Small intestine (tissue), 7 donors: Measurements from ENCODE around the gene USP24. TPM values are rescaled to one million over a fixed set of nuclear protein-coding genes. Genes with fewer than 3 reads are reported as not detected.

ENCODE experiments used
- DNase-seq, 2 donors: peaks; one replicate each; pipeline versions ENCODE4 v3.0.0 to v3.0.0-alpha.2; 2013
- FAIRE-seq: peaks from 2 replicates; lab custom pipeline; 2012; peaks lifted over from hg19 to GRCh38; lab: Jason Lieb, UNC
- H3K27ac ChIP-seq, 3 donors: one replicate each; pipeline ENCODE4 v1.5.1; 2013; ENCODE audit warnings: low read length in 2 of 3, mild to moderate bottlenecking in 2 of 3, control low read depth in 1 of 3, inconsistent platforms in 1 of 3, low read depth in 1 of 3, moderate library complexity in 1 of 3
- H3K27me3 ChIP-seq, 3 donors: one replicate each; pipeline ENCODE4 v1.6.1; 2013; ENCODE audit warnings: low read length in 3 of 3, inconsistent platforms in 1 of 3; ENCODE audit not compliant: control insufficient read depth in 3 of 3, insufficient read depth in 3 of 3
- H3K36me3 ChIP-seq, 3 donors: one replicate each; pipeline ENCODE4 v1.6.1; 2013; ENCODE audit warnings: low read length in 3 of 3, inconsistent platforms in 1 of 3, low read depth in 1 of 3, mild to moderate bottlenecking in 1 of 3, moderate library complexity in 1 of 3; ENCODE audit not compliant: control insufficient read depth in 3 of 3, insufficient read depth in 2 of 3
- H3K4me1 ChIP-seq, 3 donors: one replicate each; pipeline ENCODE4 v1.6.1; 2013; ENCODE audit warnings: low read length in 2 of 3, inconsistent platforms in 1 of 3, low read depth in 1 of 3, mild to moderate bottlenecking in 1 of 3, moderate library complexity in 1 of 3; ENCODE audit not compliant: control insufficient read depth in 3 of 3, insufficient read depth in 2 of 3
- H3K4me3 ChIP-seq, 3 donors: one replicate each; pipeline ENCODE4 v1.5.1; 2013; ENCODE audit warnings: low read length in 3 of 3, control low read depth in 1 of 3, inconsistent platforms in 1 of 3, low read depth in 1 of 3, mild to moderate bottlenecking in 1 of 3, moderate library complexity in 1 of 3
- H3K9me3 ChIP-seq, 2 donors: one replicate each; pipeline ENCODE4 v1.6.1; 2013; ENCODE audit warnings: low read depth in 1 of 2, low read length in 1 of 2; ENCODE audit not compliant: control insufficient read depth in 2 of 2, insufficient read depth in 1 of 2
- WGBS, 3 donors: extraction: QIAGEN DNeasy Blood & Tissue Kit; methylation state at CpG; one replicate each; pipeline ENCODE4 v1.1.7; 2013; 5-methylcytosine and 5-hydroxymethylcytosine counted together
- polyA plus RNA-seq, 4 donors: library from polyadenylated mRNA; stranded (reverse) in 3 of 4; unstranded in 1 of 4; fragments of 200-250 nt in 3 of 4; fragments of 120-200 nt in 1 of 4; gene quantifications; one replicate each; pipeline versions ENCODE4 v1.2.1 to v1.2.3, GENCODE V29; 2013
- donor health status: healthy with polysubstance abuse.
- donor health status: control.
- donor health status: control.
- donor health status: Bipolar disorder and iron deficiency.
- donor health status: healthy.

Gene USP24
- polyA plus RNA-seq, 4 donors = 7.3 to 38.3 (median 11.2) TPM

GRCh38 chr1:55190109-55190508 is 25.1 kb downstream of the USP24 start:
- 96 to 99% (median 97%) methylated on average over 4 of the region's 4 CpGs for WGBS, 3 donors
- Histone ChIP-seq H3K4me3 (no peak overlapping the region), H3K9me3 (peaks cover 0 to under 1% of the 10 kb centered on the region in 2 donors), H3K36me3 (no peaks in the 10 kb centered on the region), H3K27me3 (no peaks in the 10 kb centered on the region), H3K27ac (no peak overlapping the region), H3K4me1 (no peaks in the 10 kb centered on the region)
- DNase-seq (no peak), FAIRE-seq (no peak)

- 80 to 94% (median 93%) methylated on average over 5 of the region's 5 CpGs for WGBS, 3 donors
- Histone ChIP-seq H3K9me3 (peaks cover 0 to 8% of the 10 kb centered on the region in 2 donors), H3K4me1 (no peaks in the 10 kb centered on the region), H3K4me3 (no peak overlapping the region), H3K27me3 (no peaks in the 10 kb centered on the region), H3K36me3 (no peaks in the 10 kb centered on the region), H3K27ac (no peak overlapping the region)
- FAIRE-seq (no peak), DNase-seq (no peak)
These were observed 26.3 kb downstream of the USP24 start for GRCh38 chr1:55188909-55189308.

DNA sequence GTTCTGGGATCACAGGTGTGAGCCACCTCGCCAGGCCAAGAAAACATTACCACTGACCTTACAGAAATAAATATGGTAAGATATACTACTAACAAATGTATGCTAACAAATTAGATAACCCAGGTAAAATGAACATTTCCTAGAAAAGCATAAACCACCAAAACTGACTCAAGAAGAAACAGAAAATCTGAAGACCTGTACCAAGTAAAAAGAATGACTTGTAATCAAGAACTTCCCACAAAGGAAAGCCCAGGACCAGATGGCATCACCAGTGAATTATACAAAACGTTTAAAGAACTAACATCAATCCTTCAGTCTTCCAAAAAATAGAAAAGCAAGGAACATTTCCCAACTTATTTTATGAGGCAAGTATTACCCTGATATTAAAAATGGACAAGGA is 29.3 kb downstream of the USP24 start:
- H3K27me3 ChIP-seq = no peaks in the 10 kb centered on the region
- H3K4me3 ChIP-seq = no peak overlapping the region
- DNase-seq (no peak), FAIRE-seq (no peak)
- peaks cover 0 to 9% of the 10 kb centered on the region in 2 donors for H3K9me3 ChIP-seq
- H3K4me1 ChIP-seq = no peaks in the 10 kb centered on the region
- no peak overlapping the region for H3K27ac ChIP-seq
- WGBS, 3 donors = 78 to 88% (median 87%) methylated on average over 2 of the region's 2 CpGs
- peaks cover 0 to 2% (median 0%) of the 10 kb centered on the region in 3 donors for H3K36me3 ChIP-seq

GRCh38 chr1:55184859-55185258 is 30.3 kb downstream of the USP24 start:
- 97 to 99% (median 99%) methylated on average over 5 of the region's 5 CpGs for WGBS, 3 donors
- no peaks in the 10 kb centered on the region for H3K27me3 ChIP-seq
- no peaks in the 10 kb centered on the region for H3K4me1 ChIP-seq
- no peak overlapping the region for H3K4me3 ChIP-seq
- peaks cover 0 to 9% of the 10 kb centered on the region in 2 donors for H3K9me3 ChIP-seq
- DNase-seq = no peak
- H3K36me3 ChIP-seq = peaks cover 0 to 2% (median 0%) of the 10 kb centered on the region in 3 donors
- H3K27ac ChIP-seq = no peak overlapping the region
- no peak for FAIRE-seq

DNA sequence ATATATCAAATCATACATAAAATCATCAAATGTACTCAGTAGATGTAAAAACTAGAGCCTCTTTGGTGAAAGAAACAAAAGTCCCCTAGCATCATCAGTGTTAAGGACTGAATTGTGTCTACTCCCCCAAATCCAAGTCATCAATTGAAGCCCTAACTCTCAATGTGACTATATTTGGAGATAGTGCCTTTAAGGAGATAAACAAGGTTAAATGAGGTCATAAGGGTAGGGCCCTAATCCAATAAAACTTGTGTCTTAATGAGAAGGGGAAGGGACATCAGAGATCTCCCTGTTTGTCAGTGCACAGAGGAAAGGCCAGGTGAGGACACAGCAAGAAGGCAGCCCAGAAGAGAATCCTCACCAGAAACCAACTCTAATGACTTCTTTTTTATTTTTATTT is 33.5 kb downstream of the USP24 start:
- Histone ChIP-seq H3K4me1 (no peaks in the 10 kb centered on the region), H3K4me3 (no peak overlapping the region), H3K36me3 (peaks cover 0 to 5% (median 1%) of the 10 kb centered on the region in 3 donors), H3K9me3 (peaks cover 0 to 9% of the 10 kb centered on the region in 2 donors), H3K27me3 (no peaks in the 10 kb centered on the region), H3K27ac (no peak overlapping the region)
- DNase-seq = no peak
- FAIRE-seq = no peak

DNA sequence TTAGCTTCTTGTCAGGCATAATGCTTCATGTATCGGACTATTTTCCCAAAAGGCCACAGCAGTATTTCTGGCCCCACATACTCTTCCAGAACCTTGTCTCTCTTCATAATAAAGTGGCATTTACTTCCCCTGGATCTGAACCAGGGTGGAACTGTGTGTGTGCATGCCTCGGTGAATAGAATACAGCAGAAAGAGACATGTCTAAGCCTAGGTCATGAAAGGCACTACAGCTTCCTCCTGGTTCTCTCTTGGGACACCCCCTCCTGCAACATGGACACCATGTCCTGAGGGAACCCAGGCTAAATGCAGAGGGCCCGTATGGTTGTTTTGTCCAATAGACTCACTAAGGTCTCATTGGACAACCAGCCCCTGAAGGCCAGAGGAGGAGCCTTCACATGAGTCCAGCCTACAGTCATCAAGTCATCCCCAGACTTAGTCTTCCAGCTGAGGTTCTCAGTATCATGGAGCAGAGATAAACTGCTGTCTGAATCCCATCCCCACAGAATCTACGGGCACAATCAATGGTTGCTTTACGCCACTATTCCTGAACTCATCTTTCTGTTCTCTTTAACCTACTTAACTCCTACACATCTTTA is 35.0 kb downstream of the USP24 start:
- Histone ChIP-seq H3K9me3 (peaks cover 0 to 9% of the 10 kb centered on the region in 2 donors), H3K27me3 (no peaks in the 10 kb centered on the region), H3K27ac (no peak overlapping the region), H3K4me3 (no peak overlapping the region), H3K36me3 (peaks cover 0 to 5% (median 1%) of the 10 kb centered on the region in 3 donors), H3K4me1 (no peaks in the 10 kb centered on the region)
- WGBS, 3 donors = 96 to 99% (median 99%) methylated on average over 5 of the region's 5 CpGs
- no peak for FAIRE-seq
- no peak for DNase-seq

GRCh38 chr1:55179177-55179835 is 35.9 kb downstream of the USP24 start:
- no peaks in the 10 kb centered on the region for H3K27me3 ChIP-seq
- DNase-seq (peak in 1 of 2 donors; percentile 11), FAIRE-seq (no peak)
- no peak overlapping the region for H3K4me3 ChIP-seq
- H3K36me3 ChIP-seq = peaks cover 0 to 5% (median 1%) of the 10 kb centered on the region in 3 donors
- H3K4me1 ChIP-seq = no peaks in the 10 kb centered on the region
- WGBS, 3 donors = 81 to 83% (median 82%) methylated on average over 3 of the region's 3 CpGs
- H3K27ac ChIP-seq = no peak overlapping the region
- peaks cover 0 to 5% of the 10 kb centered on the region in 2 donors for H3K9me3 ChIP-seq

GRCh38 chr1:55172687-55173086 is 42.5 kb downstream of the USP24 start:
- DNase-seq = no peak
- Histone ChIP-seq H3K4me1 (no peaks in the 10 kb centered on the region), H3K27me3 (no peaks in the 10 kb centered on the region), H3K4me3 (no peak overlapping the region), H3K36me3 (peaks cover 3 to 8% (median 5%) of the 10 kb centered on the region in 3 donors), H3K9me3 (no peaks in the 10 kb centered on the region), H3K27ac (no peak overlapping the region)
- WGBS, 3 donors = 65 to 90% (median 76%) methylated on average over 3 of the region's 3 CpGs
- no peak for FAIRE-seq
